Measurements from ENCODE around the gene SLC12A1. TPM values are rescaled to one million over a fixed set of nuclear protein-coding genes. Genes with fewer than 3 reads are reported as not detected.

The SLC12A1 gene
- total and polyA plus RNA-seq, 11 donors: not detected

DNA sequence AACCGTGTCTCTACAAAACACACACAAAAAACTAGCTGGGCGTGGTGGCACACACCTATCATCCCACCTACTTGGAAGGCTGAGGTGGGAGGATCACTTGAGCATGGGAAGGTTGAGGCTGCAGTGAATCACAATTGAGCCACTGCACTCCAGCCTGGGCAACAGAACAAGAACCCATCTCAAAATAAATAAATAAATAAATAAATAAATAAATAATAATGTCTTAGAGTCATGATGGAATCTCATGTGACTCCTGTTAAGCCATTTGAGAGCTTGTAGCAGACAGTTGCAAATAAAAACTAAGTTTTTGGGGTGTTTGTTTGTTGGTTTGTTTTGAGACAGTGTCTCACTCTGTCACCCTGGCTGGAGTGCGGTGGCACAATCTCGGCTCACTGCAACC lies 33.2 kb downstream of the SLC12A1 start:
- Histone ChIP-seq H3K4me3 (no peak overlapping the region), H3K4me1 (no peaks in the 10 kb centered on the region), H3K9me3 (no peaks in the 10 kb centered on the region), H3K27me3 (peaks cover 0 to 5% (median 0%) of the 10 kb centered on the region in 9 donors), H3K36me3 (no peaks in the 10 kb centered on the region), H3K27ac (no peak overlapping the region)
- intact Hi-C loops (cut with DNase I): no loop called here
- no peak for ATAC-seq
- TF ChIP-seq, protein P1, sequence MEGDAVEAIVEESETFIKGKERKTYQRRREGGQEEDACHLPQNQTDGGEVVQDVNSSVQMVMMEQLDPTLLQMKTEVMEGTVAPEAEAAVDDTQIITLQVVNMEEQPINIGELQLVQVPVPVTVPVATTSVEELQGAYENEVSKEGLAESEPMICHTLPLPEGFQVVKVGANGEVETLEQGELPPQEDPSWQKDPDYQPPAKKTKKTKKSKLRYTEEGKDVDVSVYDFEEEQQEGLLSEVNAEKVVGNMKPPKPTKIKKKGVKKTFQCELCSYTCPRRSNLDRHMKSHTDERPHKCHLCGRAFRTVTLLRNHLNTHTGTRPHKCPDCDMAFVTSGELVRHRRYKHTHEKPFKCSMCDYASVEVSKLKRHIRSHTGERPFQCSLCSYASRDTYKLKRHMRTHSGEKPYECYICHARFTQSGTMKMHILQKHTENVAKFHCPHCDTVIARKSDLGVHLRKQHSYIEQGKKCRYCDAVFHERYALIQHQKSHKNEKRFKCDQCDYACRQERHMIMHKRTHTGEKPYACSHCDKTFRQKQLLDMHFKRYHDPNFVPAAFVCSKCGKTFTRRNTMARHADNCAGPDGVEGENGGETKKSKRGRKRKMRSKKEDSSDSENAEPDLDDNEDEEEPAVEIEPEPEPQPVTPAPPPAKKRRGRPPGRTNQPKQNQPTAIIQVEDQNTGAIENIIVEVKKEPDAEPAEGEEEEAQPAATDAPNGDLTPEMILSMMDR (IDR thresholded peaks at IDR 0.05): no peak
- TF ChIP-seq POLR2A (IDR thresholded peaks at IDR 0.05): no peak
- WGBS, 4 donors: 81 to 96% (median 91%) methylated on average over 4 of the region's 4 CpGs
- DNase-seq: no peak

DNA sequence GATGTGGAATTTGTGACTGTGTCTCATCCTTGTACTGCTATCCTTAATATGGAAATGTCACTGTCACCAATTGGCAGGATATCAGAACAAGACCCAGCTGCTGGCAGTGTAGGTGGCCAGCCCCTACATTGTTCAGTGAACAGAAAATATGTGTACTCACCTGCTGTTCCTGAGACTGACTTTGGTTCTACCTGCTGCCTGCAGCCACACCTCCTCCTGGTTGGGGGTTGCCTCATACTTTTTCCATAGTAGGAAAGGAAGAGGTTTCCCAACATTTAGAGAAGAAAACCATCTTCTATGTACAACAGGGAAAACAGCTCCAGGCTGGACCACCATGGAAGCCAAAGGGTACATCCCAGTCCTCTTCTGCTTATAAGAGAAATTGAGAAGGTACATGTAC lies 35.9 kb downstream of the SLC12A1 start:
- Histone ChIP-seq H3K9me3 (no peaks in the 10 kb centered on the region), H3K4me1 (no peaks in the 10 kb centered on the region), H3K36me3 (no peaks in the 10 kb centered on the region), H3K27me3 (peaks cover 0 to 5% (median 0%) of the 10 kb centered on the region in 9 donors), H3K4me3 (no peak overlapping the region), H3K27ac (no peak overlapping the region)
- DNase-seq (no peak), ATAC-seq (no peak)
- no peak for TF ChIP-seq POLR2A (IDR thresholded peaks at IDR 0.05)
- TF ChIP-seq, protein P1 (IDR thresholded peaks at IDR 0.05): no peak
- intact Hi-C loops (cut with DNase I): loop anchor here in 1 of 10 donors (10.0 kb wide), 1 partner anchor 127 kb away; no protein-coding TSS in a partner anchor

DNA sequence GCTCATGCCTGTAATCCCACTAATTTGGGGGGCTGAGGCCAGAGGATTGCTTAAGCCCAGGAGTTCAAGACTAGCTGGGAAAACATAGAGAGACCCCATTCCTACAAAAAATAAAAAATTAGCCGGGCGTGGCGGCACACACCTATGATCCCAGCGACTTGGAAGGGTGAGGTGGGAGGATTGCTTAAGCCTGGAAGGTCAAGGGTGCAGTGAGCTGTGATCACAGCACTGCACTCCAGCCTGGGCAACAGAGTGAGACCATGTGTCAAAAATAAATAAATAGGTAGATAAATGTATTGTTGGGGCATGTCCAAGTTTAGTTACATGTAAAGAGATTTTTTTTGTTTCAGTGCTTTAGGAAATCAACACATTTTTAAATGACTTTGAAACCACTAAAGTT lies 36.4 kb downstream of the SLC12A1 start:
- no peaks in the 10 kb centered on the region for H3K9me3 ChIP-seq
- no peak overlapping the region for H3K4me3 ChIP-seq
- no peak for TF ChIP-seq POLR2A (IDR thresholded peaks at IDR 0.05)
- peaks cover 0 to 5% (median 0%) of the 10 kb centered on the region in 9 donors for H3K27me3 ChIP-seq
- no peak overlapping the region for H3K27ac ChIP-seq
- no peaks in the 10 kb centered on the region for H3K36me3 ChIP-seq
- DNase-seq (no peak), ATAC-seq (no peak)
- intact Hi-C loops (cut with DNase I): loop anchor here in 1 of 10 donors (10.0 kb wide), 1 partner anchor 128 kb away; no protein-coding TSS in a partner anchor
- 88 to 95% (median 93%) methylated on average over 4 of the region's 4 CpGs for WGBS, 4 donors
- no peaks in the 10 kb centered on the region for H3K4me1 ChIP-seq

DNA sequence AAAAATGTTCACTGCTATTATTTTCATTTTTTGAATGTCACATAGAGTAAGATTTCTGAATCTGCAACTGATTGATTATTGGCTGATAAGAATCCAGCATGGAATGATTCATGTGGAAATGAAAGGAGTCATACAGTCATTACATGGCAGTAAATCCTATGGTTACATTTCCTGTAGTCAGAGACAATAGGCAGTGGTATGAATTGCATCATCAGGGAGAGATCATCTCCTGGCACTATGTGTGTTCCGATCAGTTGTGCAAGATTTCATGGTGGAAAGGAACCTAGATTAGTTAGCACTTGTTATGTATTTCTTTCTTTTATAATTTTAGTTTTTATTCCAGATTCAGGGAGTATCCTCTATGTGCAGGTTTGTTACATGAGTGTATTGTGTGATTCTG lies 38.8 kb downstream of the SLC12A1 start:
- 75 to 84% (median 80%) methylated on average over 1 of the region's 1 CpG for WGBS, 4 donors
- DNase-seq (no peak), ATAC-seq (no peak)
- Histone ChIP-seq H3K4me1 (no peaks in the 10 kb centered on the region), H3K27me3 (peaks cover 0 to 5% (median 0%) of the 10 kb centered on the region in 9 donors), H3K4me3 (no peak overlapping the region), H3K36me3 (no peaks in the 10 kb centered on the region), H3K27ac (no peak overlapping the region), H3K9me3 (no peaks in the 10 kb centered on the region)
- TF ChIP-seq, protein P1 (IDR thresholded peaks at IDR 0.05): no peak
- no peak for TF ChIP-seq POLR2A (IDR thresholded peaks at IDR 0.05)
- intact Hi-C loops (cut with DNase I): loop anchor here in 2 of 10 donors (5.0 to 10.0 kb wide), 2 partner anchors 130 to 133 kb away; no protein-coding TSS in a partner anchor

DNA sequence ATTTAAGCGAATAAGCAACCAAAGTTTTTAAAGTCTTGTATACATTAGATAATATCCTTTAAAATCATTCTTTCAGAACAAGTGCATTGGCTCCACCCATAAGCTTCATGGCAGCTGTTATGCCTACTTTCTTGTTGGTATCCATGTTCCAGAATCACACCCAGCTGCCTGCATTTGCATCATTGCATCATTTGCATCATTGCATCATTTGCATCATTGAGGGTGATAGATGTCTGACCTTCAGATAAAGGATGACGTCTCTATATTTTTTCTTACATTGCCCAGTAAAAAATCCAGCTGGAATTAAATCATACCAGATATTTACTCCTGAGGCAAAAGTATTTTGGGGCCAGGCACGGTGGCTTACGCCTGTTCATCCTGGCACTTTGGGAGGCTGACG lies 42.3 kb downstream of the SLC12A1 start:
- intact Hi-C loops (cut with DNase I): loop anchor here in 2 of 10 donors (5.0 to 10.0 kb wide), 2 partner anchors 134 to 136 kb away; no protein-coding TSS in a partner anchor
- 65 to 93% (median 86%) methylated on average over 5 of the region's 5 CpGs for WGBS, 4 donors
- no peaks in the 10 kb centered on the region for H3K4me1 ChIP-seq

More for the DNA sequence above, 42.3 kb downstream of the SLC12A1 start:
- Histone ChIP-seq H3K27ac (no peak overlapping the region), H3K36me3 (no peaks in the 10 kb centered on the region), H3K27me3 (peaks cover 0 to 4% (median 0%) of the 10 kb centered on the region in 9 donors), H3K4me3 (no peak overlapping the region), H3K9me3 (no peaks in the 10 kb centered on the region)
- ATAC-seq: no peak
- no peak for DNase-seq
- TF ChIP-seq, protein P1 (IDR thresholded peaks at IDR 0.05): no peak
- no peak for TF ChIP-seq POLR2A (IDR thresholded peaks at IDR 0.05)

Data from heart left ventricle (tissue), 16 donors.